UCSD-AML1 (cell line): ENCODE data around the gene NDUFS8.

ENCODE experiments used
- DNase-seq: peaks from one replicate; lab custom pipeline; 2025; ENCODE audit not compliant: unreplicated experiment; lab: John Stamatoyannopoulos, UW

NDUFS8 gene

DNA sequence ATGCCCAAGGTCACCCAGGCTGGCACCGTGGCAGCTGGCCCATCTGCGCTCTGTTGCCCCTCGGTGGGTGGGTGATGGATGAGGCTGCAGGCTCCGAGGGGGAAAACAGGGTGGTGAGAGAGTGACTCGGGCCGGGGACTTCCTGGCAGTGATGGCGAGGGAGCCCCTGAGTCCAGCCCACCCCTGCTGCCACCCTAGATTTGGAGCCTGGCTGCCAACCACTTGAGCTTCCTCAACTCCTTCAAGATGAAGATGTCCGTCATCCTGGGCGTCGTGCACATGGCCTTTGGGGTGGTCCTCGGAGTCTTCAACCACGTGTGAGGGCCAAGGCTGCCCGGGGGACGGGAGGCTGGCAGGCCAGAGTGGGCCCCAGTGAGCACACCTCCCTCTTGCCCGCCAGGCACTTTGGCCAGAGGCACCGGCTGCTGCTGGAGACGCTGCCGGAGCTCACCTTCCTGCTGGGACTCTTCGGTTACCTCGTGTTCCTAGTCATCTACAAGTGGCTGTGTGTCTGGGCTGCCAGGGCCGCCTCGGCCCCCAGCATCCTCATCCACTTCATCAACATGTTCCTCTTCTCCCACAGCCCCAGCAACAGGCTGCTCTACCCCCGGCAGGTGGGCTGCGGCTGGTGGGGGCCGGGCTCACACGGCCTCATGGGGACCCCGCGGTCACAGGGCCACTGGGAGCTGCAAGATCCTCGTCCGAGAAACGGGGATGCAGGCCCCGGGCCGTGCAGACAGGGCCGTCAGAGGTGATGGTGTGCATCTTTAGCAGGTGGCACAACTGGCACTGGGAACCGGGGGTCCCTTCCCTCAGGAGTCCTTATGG, 18.4 kb downstream of the NDUFS8 start:
- DNase-seq = no peak

DNA sequence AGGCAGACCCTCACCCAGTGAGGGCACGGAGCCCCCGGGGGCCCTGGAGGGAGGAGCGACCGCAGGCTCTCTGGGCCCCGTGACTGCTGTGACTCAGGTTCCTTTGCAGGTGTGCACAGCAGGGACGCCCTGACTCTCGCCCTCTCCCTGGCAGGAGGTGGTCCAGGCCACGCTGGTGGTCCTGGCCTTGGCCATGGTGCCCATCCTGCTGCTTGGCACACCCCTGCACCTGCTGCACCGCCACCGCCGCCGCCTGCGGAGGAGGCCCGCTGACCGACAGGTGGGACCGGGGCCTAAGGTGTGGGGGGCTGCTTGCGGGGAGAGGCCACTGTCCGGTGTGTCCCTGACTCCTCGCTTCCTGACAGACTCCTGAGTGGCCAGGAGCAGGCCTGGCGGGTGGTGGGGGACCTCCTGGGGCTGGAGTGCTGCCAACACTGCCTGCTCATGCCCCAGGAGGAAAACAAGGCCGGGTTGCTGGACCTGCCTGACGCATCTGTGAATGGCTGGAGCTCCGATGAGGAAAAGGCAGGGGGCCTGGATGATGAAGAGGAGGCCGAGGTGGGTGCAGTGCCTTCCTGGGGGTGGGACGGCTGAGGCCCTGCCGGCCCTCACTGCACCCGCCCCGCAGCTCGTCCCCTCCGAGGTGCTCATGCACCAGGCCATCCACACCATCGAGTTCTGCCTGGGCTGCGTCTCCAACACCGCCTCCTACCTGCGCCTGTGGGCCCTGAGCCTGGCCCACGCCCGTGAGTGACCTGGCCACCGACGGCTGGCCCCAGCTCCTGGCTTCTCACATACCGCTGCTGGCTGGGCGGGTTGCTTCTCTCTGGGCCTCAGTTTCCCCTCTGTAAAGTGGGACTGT, 19.3 kb downstream of the NDUFS8 start:
- no peak for DNase-seq

DNA sequence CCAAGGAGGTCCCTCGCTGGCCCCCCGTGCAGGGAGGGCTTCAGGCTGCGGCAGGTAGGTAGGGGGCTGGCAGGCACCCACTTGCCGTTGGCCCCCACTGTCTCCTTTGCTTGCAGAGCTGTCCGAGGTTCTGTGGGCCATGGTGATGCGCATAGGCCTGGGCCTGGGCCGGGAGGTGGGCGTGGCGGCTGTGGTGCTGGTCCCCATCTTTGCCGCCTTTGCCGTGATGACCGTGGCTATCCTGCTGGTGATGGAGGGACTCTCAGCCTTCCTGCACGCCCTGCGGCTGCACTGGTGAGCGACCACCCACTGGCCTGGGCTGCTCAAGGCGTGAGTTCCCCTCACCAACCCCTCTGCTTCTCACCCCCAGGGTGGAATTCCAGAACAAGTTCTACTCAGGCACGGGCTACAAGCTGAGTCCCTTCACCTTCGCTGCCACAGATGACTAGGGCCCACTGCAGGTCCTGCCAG, 19.9 kb downstream of the NDUFS8 start:
- no peak for DNase-seq

DNA sequence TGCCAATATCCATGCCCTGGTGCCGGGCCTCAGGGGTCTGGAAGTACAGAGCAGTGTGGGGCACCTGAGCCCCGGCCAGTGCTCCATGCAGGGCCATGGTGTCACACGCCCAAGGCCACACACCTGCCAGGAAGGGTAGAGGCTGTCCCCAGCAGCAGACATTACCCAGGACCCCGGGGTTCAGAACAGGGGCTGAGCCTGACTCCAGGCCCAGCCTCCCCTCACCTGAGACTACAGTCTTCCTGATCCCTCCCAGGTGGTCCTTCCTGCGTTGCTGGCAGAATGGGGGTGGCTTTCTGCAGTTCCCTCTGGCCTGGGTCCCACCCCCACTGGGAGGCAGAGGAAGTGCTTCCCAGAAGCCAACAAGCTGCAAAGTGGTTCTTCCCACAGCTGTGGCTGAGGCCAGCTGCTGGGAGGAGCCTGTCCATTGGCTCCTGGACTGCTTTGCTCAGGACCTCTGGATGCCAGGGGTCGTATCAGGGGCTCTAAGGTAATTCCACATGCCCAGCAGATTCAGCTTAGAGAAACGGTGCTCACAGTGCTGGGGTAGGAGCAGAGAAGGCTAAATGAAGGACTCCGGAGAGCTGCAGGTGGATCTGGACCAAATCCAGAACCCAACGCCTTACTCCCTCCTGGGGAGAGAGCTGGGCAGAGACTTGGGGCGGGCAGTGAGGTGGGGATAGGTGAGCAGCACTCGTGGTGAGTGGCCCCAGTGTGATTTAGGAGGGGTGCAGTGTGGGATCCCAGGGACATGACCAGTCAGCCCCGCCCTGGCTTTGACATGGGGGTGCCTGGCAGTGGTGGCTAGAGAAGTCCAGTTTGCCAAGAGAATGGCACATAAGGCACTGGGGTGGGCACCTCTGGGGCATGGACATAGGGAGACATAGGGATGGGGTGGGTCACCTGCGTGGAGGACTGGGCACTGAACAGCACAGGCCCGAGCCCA, 21.0 kb downstream of the NDUFS8 start:
- no peak for DNase-seq

DNA sequence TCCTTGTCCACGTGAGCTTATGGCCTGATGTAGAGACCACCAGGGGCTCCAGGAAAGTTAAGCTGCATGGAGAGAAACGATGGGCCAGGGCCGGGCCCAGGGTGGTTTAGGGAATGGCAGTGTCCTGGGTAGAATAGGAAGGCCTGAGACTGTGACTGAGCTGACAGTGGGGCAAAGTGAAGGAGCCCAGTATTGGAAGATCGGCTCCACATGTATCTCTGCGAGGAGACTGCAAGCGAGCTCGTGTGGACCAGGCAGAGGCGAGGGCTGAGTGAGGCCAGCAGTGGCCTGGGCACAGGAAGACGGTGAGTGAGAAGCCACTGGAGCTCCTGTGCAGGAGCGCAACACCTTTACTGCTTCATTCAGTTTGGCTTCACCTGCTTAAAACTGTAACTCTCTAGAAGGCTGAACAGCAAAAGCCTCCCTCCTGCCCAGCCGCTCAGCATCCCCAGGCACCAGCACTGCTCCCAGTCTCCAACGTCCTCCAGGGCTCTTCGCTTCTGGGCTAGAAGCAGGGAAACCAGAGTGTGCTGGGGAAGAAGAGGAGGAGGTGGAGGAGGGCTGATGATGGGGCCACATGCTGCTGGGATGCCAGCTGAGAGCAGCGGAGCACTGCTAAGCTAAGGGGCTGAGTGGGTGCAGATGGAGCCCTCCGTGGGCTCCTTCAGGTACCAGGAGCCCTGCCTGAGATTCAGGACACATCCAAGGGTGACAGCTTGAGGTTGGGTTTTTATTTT, 21.8 kb downstream of the NDUFS8 start:
- DNase-seq = no peak

DNA sequence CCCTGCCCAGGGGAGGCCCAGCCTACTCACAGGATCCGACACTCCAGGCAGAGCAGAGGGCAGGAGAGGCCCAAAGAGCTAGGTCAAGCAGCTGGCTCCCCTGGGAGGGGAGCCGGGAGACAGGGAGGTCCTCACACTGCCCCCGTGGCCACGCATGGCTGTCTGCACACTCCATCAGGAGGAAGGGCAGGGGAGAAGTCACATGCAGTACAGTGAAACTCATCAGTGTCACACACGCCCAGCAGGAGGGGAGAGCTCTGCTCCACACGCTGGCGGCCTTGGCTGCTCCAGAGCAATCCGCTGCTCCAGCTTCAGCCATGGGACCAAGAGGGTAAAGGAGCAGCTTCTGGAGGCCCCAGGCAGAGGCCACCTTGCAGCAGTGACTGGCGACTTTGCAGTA, 22.6 kb downstream of the NDUFS8 start:
- no peak for DNase-seq

DNA sequence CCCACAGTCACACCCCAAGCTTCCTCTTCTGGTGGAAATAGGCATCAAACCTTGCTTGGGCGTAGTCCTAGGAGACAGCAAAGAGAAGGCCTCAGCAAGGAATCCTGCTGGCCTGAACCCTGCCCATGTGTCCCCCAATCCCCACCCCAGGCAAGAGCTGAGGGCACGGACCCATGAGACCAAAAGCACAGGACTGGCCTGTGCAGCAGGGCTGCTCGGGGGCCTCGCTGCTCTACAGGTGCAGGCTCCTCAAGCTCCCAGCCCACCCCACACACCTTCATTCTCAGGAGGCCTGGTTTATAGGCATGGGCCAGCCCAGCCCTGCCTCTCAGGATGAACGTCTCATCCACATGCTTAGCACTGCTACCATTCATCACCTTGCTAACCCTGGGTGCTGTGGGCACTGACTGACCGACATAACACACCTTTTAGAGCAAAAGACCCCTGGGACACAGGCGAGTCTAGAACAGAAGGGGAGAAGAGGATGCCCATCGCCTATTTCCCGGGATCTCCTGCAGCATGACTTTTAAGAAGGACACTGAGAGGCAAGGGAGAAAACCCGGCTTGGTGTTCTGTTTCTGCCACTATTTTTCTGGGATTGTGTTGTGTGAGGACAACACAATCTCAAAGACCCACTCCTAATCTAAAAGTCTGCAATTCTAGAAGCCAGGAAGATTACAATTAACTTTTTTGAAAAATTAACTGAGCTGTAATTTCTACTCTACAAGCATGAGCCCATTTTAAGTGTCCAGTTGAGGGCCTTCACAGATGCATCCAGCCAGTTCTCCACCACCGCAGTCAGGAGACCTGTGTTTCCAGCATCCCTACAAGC, 23.7 kb downstream of the NDUFS8 start:
- no peak for DNase-seq

DNA sequence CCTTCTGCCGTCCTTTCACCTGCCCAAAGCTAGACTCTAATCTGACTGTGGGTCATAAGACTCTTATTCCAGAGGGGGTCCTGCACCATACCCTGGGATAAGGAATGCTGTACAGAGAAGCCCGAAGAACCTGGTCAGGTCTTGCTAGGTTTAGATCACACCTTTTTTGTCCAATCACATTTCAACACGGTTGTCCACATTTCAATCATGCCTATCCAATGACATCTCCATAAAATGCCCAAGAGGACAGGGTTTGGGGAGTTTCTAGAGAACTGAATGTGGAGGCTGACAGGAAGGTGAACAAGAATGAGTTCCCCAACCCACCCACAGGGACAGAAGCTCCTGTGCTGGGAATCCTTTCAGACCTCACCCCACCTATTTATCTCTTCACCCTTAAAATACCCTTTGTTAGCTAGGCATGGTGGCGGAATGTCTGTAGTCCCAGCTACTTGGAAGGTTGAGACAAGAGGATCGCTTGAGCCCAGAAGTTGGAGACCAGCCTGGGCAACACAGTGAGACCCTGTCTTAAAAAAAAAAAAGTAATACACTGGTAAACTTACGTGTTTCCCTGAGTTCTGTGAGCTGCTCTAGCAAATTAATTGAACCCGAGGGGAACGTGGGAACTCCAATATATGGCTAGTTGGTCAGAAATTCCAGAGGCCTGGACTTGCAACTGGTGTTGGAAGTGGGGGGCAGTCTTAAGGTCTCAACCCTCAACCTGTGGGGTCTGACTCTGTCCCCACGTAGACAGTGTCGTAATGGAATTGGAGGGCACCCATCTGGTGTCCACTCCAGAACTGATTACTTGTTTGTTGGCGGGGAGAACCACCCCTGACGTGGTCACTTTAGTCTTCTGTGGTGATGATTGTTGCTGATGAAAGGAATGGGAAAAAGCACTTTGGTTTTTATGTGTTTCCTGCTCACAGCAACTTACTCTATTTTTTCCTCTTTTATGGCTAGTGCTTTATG, 26.1 kb downstream of the NDUFS8 start:
- no peak for DNase-seq

DNA sequence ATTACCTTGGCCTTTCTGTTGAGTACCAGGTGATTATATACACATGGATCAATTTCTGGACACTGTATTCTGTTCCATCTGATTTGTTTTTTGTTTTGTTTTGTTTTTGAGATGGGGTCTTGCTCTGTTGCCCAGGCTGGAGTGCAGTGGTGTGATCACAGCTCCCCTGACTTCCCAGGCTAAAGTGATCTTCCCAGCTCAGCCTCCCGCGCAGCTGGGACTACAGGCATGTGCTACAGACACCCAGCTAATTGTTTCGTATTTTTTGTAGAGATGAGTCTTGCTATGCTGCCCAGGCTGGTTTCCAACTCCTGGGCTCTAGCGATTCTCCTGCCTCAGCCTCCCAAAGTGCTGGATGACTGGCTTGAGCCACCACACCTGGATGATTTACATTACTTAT, 27.3 kb downstream of the NDUFS8 start:
- no peak for DNase-seq

DNA sequence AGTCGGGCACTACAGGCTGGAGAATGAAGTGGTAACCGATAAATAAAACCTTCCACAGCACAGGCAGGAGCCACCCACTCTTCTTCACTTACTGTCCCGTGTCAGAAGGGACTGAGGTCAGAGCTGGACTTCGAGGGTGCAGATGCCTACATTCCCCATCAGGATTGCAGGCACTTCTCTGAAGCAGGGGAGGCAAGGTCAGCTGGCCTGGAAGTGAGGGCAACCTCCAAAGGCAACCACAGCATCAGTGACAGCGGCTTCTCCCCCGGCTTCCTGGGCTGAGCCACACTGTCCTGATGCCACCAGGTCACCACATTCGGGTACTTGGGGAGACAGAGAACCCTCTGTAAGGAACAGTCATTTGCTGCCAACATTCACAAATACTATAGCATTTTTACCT, 31.0 kb downstream of the NDUFS8 start:
- DNase-seq = no peak

DNA sequence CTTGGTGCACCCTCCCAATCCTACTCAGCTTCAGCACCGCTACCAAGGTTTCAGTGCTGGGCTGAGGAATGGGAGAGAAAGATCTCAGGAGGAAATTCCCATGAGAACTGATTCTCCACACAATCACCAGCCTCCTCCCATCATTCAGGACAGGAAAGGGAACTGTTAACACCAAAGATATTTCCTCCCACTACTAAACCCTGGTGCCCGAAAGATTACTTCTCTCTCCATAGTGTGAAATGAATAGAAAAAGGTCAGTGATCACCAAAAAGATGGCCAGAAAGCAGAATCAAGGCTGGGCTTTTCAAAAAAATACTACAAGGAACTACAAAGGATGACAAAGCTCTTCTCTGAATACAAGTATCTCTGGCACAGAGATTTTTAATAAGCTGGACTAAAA, 34.4 kb downstream of the NDUFS8 start:
- DNase-seq = no peak

DNA sequence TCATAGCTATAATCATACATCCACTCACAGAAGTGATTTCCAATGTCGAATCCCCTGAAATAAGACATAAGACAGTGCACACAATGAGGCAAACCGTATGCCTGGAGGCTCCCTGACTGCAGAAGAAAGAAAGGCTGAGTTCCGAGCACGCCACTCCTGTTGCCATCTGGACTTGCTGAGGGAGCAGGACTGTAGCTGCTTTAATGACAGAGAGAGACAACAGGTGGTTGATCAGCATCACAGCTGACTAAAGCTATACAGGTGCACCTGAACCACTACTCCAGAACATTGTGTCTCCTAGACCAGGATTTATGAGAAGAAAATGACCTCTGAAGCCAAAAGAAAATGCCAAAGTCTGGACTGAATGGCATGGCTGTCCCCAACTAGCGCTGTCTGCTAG, 35.4 kb downstream of the NDUFS8 start:
- no peak for DNase-seq

DNA sequence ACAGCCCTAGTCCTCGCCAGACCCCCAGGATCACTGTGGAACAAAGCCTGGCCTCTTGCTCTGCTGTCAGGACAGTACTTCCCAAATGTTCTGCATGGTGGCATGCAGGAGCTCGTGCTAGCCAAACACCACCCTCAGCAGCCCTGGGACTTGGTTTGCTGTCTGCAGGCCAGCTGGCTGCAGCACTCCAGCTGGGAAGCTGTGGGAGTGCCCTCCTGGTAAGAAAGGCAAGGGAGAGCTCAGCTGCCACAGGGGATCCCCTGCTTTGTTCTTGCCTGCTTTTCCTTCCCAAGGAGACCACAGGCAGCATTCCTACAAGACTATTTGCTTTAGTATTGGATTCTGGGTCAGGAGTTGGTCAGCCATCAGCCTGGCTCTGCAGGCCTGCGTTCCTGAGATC, 36.3 kb downstream of the NDUFS8 start:
- DNase-seq = no peak

DNA sequence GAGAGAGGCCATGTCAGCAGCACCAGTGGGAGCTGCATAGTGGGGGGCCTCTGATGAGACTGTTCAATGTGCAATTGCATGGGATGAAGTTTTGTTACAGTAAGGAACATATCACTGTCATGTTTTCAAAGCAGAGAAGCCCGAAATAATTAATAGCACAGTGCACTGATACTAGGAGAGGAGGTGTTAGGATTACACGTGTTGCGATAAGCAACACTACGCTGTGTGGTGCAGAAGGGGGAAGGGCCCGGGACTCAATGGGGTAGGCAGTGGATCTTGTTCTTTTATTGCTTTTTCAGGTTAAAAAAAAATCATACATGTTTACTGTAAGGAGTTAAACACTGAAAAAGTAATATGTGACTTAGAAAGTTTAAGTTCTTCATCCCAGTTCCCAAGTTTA, 37.5 kb downstream of the NDUFS8 start:
- no peak for DNase-seq

DNA sequence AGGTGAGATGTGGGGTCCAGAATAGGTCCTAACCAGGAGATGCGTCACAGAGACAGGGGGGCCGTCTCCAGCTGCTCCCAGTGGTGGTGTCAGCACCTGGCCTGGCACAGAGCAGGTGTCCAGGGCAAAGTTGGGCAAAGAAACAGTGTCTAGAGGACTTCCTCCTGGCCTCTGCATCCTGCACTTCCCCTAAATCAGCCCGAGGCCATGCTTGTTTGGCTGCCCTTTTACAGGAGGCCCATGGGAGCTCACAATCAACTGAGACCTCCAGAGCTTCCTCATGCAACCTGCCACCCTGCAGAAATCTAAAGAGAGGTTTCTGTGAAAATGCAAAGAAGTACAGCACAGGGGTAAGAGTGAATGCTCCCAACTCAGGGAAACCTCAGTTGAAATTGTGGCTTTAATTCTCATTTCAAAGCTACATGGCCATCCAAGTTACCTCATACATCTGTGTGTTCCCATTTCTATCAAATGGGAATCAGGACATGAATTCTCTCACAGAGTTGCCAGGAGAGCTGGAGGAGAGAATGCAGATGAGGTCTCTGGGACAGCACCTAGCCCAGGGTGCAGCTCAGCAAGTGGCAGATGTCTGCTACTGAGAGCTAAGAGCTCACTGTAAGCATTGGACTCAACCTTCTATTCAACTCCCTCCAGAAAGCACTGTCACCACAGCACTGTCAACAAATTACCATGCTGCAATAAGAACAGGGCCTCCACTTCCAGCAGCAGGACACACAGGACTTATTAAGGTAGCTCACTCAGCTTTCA, 41.0 kb downstream of the NDUFS8 start:
- DNase-seq = no peak

DNA sequence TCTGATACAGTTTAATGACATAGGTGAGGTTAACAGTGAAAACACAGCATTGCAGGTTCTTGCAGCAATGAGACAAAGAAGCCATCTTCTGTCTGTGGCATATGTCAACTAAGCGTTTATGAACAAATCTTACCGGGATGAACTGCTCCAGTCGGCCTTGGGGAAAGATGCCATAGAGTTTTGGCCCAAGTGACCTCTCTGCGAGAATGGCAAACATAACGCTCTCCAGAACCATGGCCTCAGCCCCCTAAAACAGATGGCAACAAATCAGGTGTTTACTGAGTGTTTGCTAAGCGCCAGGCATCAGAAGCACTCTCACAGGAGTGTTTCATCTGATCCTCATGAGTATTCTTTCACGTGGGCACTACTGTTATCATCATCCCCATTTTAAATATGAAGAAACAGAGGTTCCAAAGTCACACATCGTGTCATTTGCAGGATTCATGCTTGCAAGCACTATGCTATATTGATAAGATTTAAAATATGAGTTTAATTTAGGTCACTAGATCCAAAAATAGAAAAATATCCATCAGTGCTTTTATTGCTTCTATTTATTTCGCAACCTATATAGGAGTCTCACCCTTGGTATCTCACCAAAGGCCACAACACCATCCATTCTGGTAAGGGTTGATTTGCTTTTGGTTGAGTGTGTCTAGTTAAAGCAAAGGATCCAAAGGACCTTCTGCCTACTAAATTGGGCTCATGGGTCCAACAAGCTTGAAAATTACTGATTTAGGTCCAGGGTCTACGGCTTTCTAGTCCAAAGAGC, 44.3 kb downstream of the NDUFS8 start:
- no peak for DNase-seq
